ENCODE results near the gene ZNF296.

ZNF296 gene

GRCh38 chr19:45079063-45079910 lies 3.0 kb upstream of the ZNF296 start, which contains the start of gene GEMIN7 (continued):
- TF ChIP-seq OSR1 (CRISPR knock-in tag; IDR thresholded peaks at IDR 0.05) (no peak), ARNTL (CRISPR knock-in tag; IDR thresholded peaks at IDR 0.05; ENCODE audit: borderline replicate concordance, low read depth) (no peak), SNAI2 (CRISPR knock-in tag; IDR thresholded peaks at IDR 0.05) (no peak)

GRCh38 chr19:45078390-45079062 lies 2.2 kb upstream of the ZNF296 start:
- ATAC-seq, result peak; percentile 27; the same call in 2 of the 3 replicates
- TF ChIP-seq ESRRG (CRISPR knock-in tag; IDR thresholded peaks at IDR 0.05) (0 out of 2 replicates have a peak, but pooled peaks have one; percentile 24), ZNF70 (CRISPR knock-in tag; IDR thresholded peaks at IDR 0.05) (no peak)

- no peak for TF ChIP-seq GLIS3 (CRISPR knock-in tag; IDR thresholded peaks at IDR 0.05)
- no peak for TF ChIP-seq CSDC2 (CRISPR knock-in tag; IDR thresholded peaks at IDR 0.05)
- no peak for ATAC-seq
These were observed 813 bp upstream of the ZNF296 start for GRCh38 chr19:45076851-45077730.

GRCh38 chr19:45075301-45076028 lies 813 bp downstream of the ZNF296 start:
- TF ChIP-seq CREB5 (CRISPR knock-in tag; IDR thresholded peaks at IDR 0.05; ENCODE audit: low read depth), result no peak
- no peak for TF ChIP-seq CSDC2 (CRISPR knock-in tag; IDR thresholded peaks at IDR 0.05)
- no peak for TF ChIP-seq OSR1 (CRISPR knock-in tag; IDR thresholded peaks at IDR 0.05)
- TF ChIP-seq POU6F1 (CRISPR knock-in tag; IDR thresholded peaks at IDR 0.05; ENCODE audit: borderline replicate concordance, low read depth), result no peak
- no peak for TF ChIP-seq ZFP3 (CRISPR knock-in tag; IDR thresholded peaks at IDR 0.05)
- no peak for TF ChIP-seq ZFP30 (CRISPR knock-in tag; IDR thresholded peaks at IDR 0.05)
- TF ChIP-seq RARB (CRISPR knock-in tag; IDR thresholded peaks at IDR 0.05), result no peak
- no peak for TF ChIP-seq TOX (CRISPR knock-in tag; IDR thresholded peaks at IDR 0.05; ENCODE audit: borderline replicate concordance)
- TF ChIP-seq TSHZ2 (CRISPR knock-in tag; IDR thresholded peaks at IDR 0.05), result no peak
- TF ChIP-seq CSRNP3 (CRISPR knock-in tag; IDR thresholded peaks at IDR 0.05), result no peak
- no peak for TF ChIP-seq ZNF565 (CRISPR knock-in tag; conservative IDR thresholded peaks at IDR 0.05; ENCODE audit: low read depth)
- ATAC-seq, result no peak

All from SK-N-SH treated with all-trans-retinoic acid at 6 μM for 48 hours (cell line).